ENCODE measurements around the gene GPATCH1. TPM values are rescaled to one million over a fixed set of nuclear protein-coding genes. Genes with fewer than 3 reads are reported as not detected.

GPATCH1 gene
- total and polyA plus RNA-seq, 12 donors, result 4.6 to 11.6 (median 6.8) TPM

DNA sequence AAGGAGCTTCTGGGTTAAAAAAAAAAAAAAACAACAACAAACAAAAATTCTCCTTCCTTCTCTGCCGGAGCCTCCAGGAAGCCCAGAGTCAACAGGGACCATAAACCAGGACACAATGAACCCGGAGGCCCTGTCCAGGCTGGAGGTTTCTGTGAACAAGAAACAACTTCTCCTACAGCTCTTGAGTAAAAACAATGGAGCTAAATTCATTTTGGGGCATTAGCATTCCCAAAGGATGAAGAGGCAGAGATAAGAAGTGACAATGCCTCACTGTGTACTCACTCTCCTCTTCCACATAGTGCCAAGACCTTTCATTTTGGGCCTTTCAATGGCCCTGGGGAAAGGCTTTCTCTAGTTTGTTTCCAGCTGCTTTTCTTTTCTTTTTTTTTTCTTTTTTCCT is 25.3 kb upstream of the GPATCH1 start:
- Histone ChIP-seq H3K4me3 (no peak overlapping the region), H3K36me3 (replicated peaks in 1 of 2) (no peaks in the 10 kb centered on the region), H3K9me3 (replicated peaks in 1 of 3) (no peaks in the 10 kb centered on the region), H3K27me3 (no peaks in the 10 kb centered on the region), H3K27ac (no peak overlapping the region), H3K4me1 (replicated peaks in 1 of 2) (no peaks in the 10 kb centered on the region)
- intact Hi-C loops (cut with DNase I), result no loop called here
- no peak for TF ChIP-seq POLR2A (IDR thresholded peaks at IDR 0.05)
- TF ChIP-seq, protein P1, sequence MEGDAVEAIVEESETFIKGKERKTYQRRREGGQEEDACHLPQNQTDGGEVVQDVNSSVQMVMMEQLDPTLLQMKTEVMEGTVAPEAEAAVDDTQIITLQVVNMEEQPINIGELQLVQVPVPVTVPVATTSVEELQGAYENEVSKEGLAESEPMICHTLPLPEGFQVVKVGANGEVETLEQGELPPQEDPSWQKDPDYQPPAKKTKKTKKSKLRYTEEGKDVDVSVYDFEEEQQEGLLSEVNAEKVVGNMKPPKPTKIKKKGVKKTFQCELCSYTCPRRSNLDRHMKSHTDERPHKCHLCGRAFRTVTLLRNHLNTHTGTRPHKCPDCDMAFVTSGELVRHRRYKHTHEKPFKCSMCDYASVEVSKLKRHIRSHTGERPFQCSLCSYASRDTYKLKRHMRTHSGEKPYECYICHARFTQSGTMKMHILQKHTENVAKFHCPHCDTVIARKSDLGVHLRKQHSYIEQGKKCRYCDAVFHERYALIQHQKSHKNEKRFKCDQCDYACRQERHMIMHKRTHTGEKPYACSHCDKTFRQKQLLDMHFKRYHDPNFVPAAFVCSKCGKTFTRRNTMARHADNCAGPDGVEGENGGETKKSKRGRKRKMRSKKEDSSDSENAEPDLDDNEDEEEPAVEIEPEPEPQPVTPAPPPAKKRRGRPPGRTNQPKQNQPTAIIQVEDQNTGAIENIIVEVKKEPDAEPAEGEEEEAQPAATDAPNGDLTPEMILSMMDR (IDR thresholded peaks at IDR 0.05), result no peak
- DNase-seq, result no peak
- 48 to 78% (median 52%) methylated on average over 2 of the region's 2 CpGs for WGBS, 4 donors

DNA sequence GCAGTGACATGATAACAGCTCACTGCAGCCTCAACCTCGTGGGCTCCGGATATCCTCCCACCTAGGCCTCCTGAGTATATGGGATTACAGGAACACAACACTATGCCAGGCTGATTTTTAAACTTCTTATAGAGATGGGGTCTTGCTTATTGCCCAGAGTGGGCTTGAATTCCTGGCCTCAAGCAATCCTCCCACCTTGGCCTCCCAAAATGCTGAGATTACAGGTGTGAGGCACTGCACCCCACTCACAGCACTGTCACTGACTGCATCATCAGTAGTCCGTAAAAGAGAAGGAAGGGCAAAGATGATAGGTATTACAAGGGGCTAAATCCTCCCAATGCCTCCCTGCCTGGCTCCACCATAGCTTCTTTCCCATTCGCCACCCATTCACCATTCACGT is 20.4 kb upstream of the GPATCH1 start:
- Histone ChIP-seq H3K4me3 (no peak overlapping the region), H3K9me3 (replicated peaks in 1 of 3) (no peaks in the 10 kb centered on the region), H3K27ac (no peak overlapping the region), H3K27me3 (peaks cover 21% of the 10 kb centered on the region), H3K36me3 (replicated peaks in 1 of 2) (no peaks in the 10 kb centered on the region), H3K4me1 (replicated peaks in 1 of 2) (peaks cover 0 to 12% of the 10 kb centered on the region in 2 donors)
- intact Hi-C loops (cut with DNase I), result no loop called here
- no peak for DNase-seq
- WGBS, 4 donors, result 80 to 89% (median 86%) methylated on average over 5 of the region's 5 CpGs
- no peak for TF ChIP-seq POLR2A (IDR thresholded peaks at IDR 0.05)
- TF ChIP-seq, protein P1 (IDR thresholded peaks at IDR 0.05), result no peak

DNA sequence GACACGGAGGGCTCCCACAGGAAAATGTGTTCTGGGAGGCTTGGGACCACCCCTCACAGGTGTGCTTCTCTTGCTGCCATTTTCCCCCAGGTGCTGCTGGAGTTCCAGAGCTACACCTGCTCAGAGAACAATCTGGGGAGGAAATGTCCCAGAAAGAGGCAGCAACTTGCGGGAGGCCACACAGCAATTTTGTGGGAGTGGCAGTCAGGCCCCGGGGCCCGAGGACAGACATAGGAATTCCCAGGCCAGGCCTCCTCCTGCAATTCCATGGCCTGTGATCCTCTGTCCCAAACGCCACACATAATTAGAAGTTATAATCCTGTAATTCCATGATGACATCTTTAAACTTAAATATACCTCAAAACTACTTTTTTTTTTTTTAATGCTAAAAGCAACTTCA is 18.1 kb upstream of the GPATCH1 start:
- no peak for TF ChIP-seq POLR2A (IDR thresholded peaks at IDR 0.05)
- TF ChIP-seq, protein P1 (IDR thresholded peaks at IDR 0.05), result no peak
- 82 to 89% (median 84%) methylated on average over 5 of the region's 5 CpGs for WGBS, 4 donors
- H3K4me3 ChIP-seq, result no peak overlapping the region
- intact Hi-C loops (cut with DNase I), result no loop called here
- H3K4me1 ChIP-seq (replicated peaks in 1 of 2), result peaks cover 0 to 12% of the 10 kb centered on the region in 2 donors
- no peak for DNase-seq
- no peaks in the 10 kb centered on the region for H3K36me3 ChIP-seq (replicated peaks in 1 of 2)
- H3K9me3 ChIP-seq (replicated peaks in 1 of 3), result no peaks in the 10 kb centered on the region
- H3K27me3 ChIP-seq, result peaks cover 21% of the 10 kb centered on the region
- no peak overlapping the region for H3K27ac ChIP-seq

DNA sequence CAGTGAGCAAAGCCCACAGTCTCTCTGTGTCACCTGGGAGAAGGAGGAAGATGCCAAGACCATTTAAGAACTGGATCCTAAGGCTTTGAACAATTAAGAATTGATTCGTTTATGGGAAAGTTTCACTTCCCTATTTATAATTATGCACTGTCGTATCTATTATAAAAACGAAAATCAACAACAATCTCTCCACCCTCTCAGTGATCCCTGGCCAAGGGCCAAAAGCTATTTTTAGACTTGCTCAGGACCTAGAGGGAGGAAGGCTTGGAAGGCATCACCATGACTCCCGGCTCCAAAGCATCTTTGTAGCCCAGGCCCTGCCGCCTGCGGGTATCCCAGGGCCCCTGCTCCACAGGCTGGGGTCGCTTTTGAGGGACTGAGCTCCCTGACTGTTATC is 17.6 kb upstream of the GPATCH1 start:
- DNase-seq, result peak in 1 of 7 donors; percentile 6
- Histone ChIP-seq H3K27me3 (peaks cover 21% of the 10 kb centered on the region), H3K36me3 (replicated peaks in 1 of 2) (no peaks in the 10 kb centered on the region), H3K9me3 (replicated peaks in 1 of 3) (no peaks in the 10 kb centered on the region), H3K4me1 (replicated peaks in 1 of 2) (peaks cover 0 to 12% of the 10 kb centered on the region in 2 donors), H3K27ac (no peak overlapping the region), H3K4me3 (peak overlapping the region in 1 of 4 donors; percentile 61)
- no peak for TF ChIP-seq POLR2A (IDR thresholded peaks at IDR 0.05)
- TF ChIP-seq, protein P1 (IDR thresholded peaks at IDR 0.05), result no peak
- intact Hi-C loops (cut with DNase I), result no loop called here
- WGBS, 4 donors, result 22 to 36% (median 29%) methylated on average over 3 to 7 of the region's 7 CpGs
